HepG2 (cell line): ENCODE measurements around the gene FANCG. TPM values are rescaled to one million over a fixed set of nuclear protein-coding genes. Genes with fewer than 3 reads are reported as not detected.
A peak's percentile ranks its signal among the peaks of the same experiment; 100 is the strongest.

Experiments
- AGO1 ChIP-seq: fragments of 200-400 bp; formaldehyde crosslinking; IDR thresholded peaks from 2 replicates; pipeline ENCODE4 v1.6.1; 2017; ENCODE audit warnings: mild to moderate bottlenecking, low read depth, low read length, moderate library complexity; ENCODE audit not compliant: poor library complexity, severe bottlenecking
- AGO2 ChIP-seq: fragments of 200-400 bp; formaldehyde crosslinking; optimal IDR thresholded peaks from 2 replicates; pipeline ENCODE3; 2017; ENCODE audit warnings: mild to moderate bottlenecking, low read depth, low read length, moderate library complexity
- ARNT2 ChIP-seq: sonication (generic); formaldehyde crosslinking; IDR thresholded peaks from 2 replicates; pipeline ENCODE4 v1.8.0; 2022; ENCODE audit warnings: mild to moderate bottlenecking, low read depth, missing genetic modification reagents, moderate library complexity
- GABPB1 ChIP-seq: IDR thresholded peaks from 2 replicates; pipeline ENCODE4 v1.6.1; 2016; ENCODE audit warnings: mild to moderate bottlenecking, missing genetic modification reagents, moderate library complexity, missing compliant biosample characterization
- HNRNPL ChIP-seq: fragments of 200-400 bp; formaldehyde crosslinking; IDR thresholded peaks from 2 replicates; pipeline ENCODE4 v1.6.1; 2017; ENCODE audit warnings: mild to moderate bottlenecking, low read depth, low read length
- HNRNPLL ChIP-seq: fragments of 200-400 bp; formaldehyde crosslinking; IDR thresholded peaks from 2 replicates; pipeline ENCODE4 v1.6.1; 2017; ENCODE audit warnings: mild to moderate bottlenecking, low read depth, low read length; ENCODE audit not compliant: poor library complexity, severe bottlenecking
- KLF9 ChIP-seq: IDR thresholded peaks from 2 replicates; pipeline ENCODE4 v1.6.1; 2016; ENCODE audit warnings: low read depth
- NRL ChIP-seq: sonication (generic); formaldehyde crosslinking; IDR thresholded peaks from 2 replicates; pipeline ENCODE4 v1.5.0; 2020; ENCODE audit warnings: missing genetic modification reagents, mild to moderate bottlenecking, moderate library complexity, borderline replicate concordance
- POLR2G ChIP-seq: fragments of 200-400 bp; formaldehyde crosslinking; IDR thresholded peaks from 2 replicates; pipeline ENCODE4 v1.6.1; 2018; ENCODE audit warnings: mild to moderate bottlenecking, low read depth, low read length, moderate library complexity
- SIN3A ChIP-seq: IDR thresholded peaks from 2 replicates; pipeline ENCODE4 v1.6.1; 2011; ENCODE audit warnings: low read depth, mild to moderate bottlenecking, control low read depth, low read length, borderline replicate concordance
- SIX4 ChIP-seq: sonication (generic); formaldehyde crosslinking; IDR thresholded peaks from 2 replicates; pipeline ENCODE4 v1.4.0; 2020; ENCODE audit warnings: missing genetic modification reagents
- SMAD1 ChIP-seq: sonication (generic); formaldehyde crosslinking; IDR thresholded peaks from 2 replicates; pipeline ENCODE4 v1.4.0; 2020; ENCODE audit warnings: missing genetic modification reagents, low read depth, mild to moderate bottlenecking, borderline replicate concordance
- SMARCE1 ChIP-seq: fragments of 450-650 bp; IDR thresholded peaks from 2 replicates; pipeline ENCODE4 v1.6.1; 2017; ENCODE audit warnings: borderline replicate concordance
- TOPORS ChIP-seq: sonication (generic); formaldehyde crosslinking; IDR thresholded peaks from 2 replicates; pipeline ENCODE4 v1.8.0; 2023; ENCODE audit warnings: mild to moderate bottlenecking, missing genetic modification reagents
- ZBTB8A ChIP-seq: sonication (generic); formaldehyde crosslinking; IDR thresholded peaks from 2 replicates; pipeline ENCODE4 v1.4.0; 2020; ENCODE audit warnings: mild to moderate bottlenecking, low read depth, missing genetic modification reagents, borderline replicate concordance
- ZFP37 ChIP-seq: sonication (generic); formaldehyde crosslinking; IDR thresholded peaks from 2 replicates; pipeline ENCODE4 v1.4.0; 2020; ENCODE audit warnings: missing genetic modification reagents, borderline replicate concordance
- ZFX ChIP-seq: sonication (generic); formaldehyde crosslinking; IDR thresholded peaks from 2 replicates; pipeline ENCODE4 v1.4.0; 2020; ENCODE audit warnings: mild to moderate bottlenecking, low read depth, missing genetic modification reagents, moderate library complexity
- ZKSCAN8 ChIP-seq: IDR thresholded peaks from 2 replicates; pipeline ENCODE4 v1.6.1; 2016; ENCODE audit warnings: borderline replicate concordance, missing genetic modification reagents, missing compliant biosample characterization
- ZNF264 ChIP-seq: sonication (generic); formaldehyde crosslinking; IDR thresholded peaks from 2 replicates; pipeline ENCODE4 v1.4.0; 2020; ENCODE audit warnings: missing genetic modification reagents
- ZNF317 ChIP-seq: sonication (generic); formaldehyde crosslinking; IDR thresholded peaks from 2 replicates; pipeline ENCODE4 v1.5.0; 2020; ENCODE audit warnings: mild to moderate bottlenecking, missing genetic modification reagents
- ZNF747 ChIP-seq: sonication (generic); formaldehyde crosslinking; IDR thresholded peaks from 2 replicates; pipeline ENCODE4 v1.8.1; 2023; ENCODE audit warnings: missing genetic modification reagents, mild to moderate bottlenecking, borderline replicate concordance
- ZNF768 ChIP-seq: sonication (generic); formaldehyde crosslinking; IDR thresholded peaks from 2 replicates; pipeline ENCODE4 v1.4.0; 2020; ENCODE audit warnings: missing genetic modification reagents
- ZNF773 ChIP-seq: sonication (generic); formaldehyde crosslinking; IDR thresholded peaks from 2 replicates; pipeline ENCODE4 v1.4.0; 2020; ENCODE audit warnings: missing genetic modification reagents, borderline replicate concordance
- polyA plus RNA-seq, 8 experiments: library from polyadenylated mRNA; depleted of rRNA in 3 of 8; stranded (reverse) in 7 of 8; unstranded in 1 of 8; fragments of >200 nt; fragmentation: Illumina TruSeq in 4 of 8; extraction: Trizol in 4 of 8; gene quantifications; 2 replicates each; pipeline versions ENCODE4 v1.2.1 to v1.2.3, GENCODE V29; 2011 to 2016; ENCODE audit warnings: low read depth in 4 of 8, missing spikeins in 1 of 8, mixed read lengths in 1 of 8; ENCODE audit not compliant: insufficient read depth in 1 of 8
- total RNA-seq, 5 experiments: library from RNA; depleted of rRNA; stranded (reverse); fragments of >200 nt; fragmentation: Illumina TruSeq; extraction: Trizol; gene quantifications; 2 replicates each; pipeline ENCODE4 v1.2.3, GENCODE V29; 2016; ENCODE audit warnings: low read depth in 1 of 5
- TF ChIP-seq, protein P1 (sequence below): sonication (generic); formaldehyde crosslinking; IDR thresholded peaks from 2 replicates; pipeline ENCODE4 v1.5.1; 2020; ENCODE audit warnings: mild to moderate bottlenecking, missing genetic modification reagents, moderate library complexity
- TF ChIP-seq, protein P2 (sequence below): sonication (generic); formaldehyde crosslinking; IDR thresholded peaks from 2 replicates; pipeline ENCODE4 v1.4.0; 2020; ENCODE audit warnings: missing genetic modification reagents, borderline replicate concordance
- TF ChIP-seq, protein P3 (sequence below): sonication (generic); formaldehyde crosslinking; IDR thresholded peaks from 2 replicates; pipeline ENCODE4 v1.4.0; 2020; ENCODE audit warnings: missing genetic modification reagents

Gene FANCG
- total and polyA plus RNA-seq, 2 of the 13 experiments (the other 11 are each of a cell fraction or from before 2014, with no cell fraction given): 14.4 to 45.1 TPM

DNA sequence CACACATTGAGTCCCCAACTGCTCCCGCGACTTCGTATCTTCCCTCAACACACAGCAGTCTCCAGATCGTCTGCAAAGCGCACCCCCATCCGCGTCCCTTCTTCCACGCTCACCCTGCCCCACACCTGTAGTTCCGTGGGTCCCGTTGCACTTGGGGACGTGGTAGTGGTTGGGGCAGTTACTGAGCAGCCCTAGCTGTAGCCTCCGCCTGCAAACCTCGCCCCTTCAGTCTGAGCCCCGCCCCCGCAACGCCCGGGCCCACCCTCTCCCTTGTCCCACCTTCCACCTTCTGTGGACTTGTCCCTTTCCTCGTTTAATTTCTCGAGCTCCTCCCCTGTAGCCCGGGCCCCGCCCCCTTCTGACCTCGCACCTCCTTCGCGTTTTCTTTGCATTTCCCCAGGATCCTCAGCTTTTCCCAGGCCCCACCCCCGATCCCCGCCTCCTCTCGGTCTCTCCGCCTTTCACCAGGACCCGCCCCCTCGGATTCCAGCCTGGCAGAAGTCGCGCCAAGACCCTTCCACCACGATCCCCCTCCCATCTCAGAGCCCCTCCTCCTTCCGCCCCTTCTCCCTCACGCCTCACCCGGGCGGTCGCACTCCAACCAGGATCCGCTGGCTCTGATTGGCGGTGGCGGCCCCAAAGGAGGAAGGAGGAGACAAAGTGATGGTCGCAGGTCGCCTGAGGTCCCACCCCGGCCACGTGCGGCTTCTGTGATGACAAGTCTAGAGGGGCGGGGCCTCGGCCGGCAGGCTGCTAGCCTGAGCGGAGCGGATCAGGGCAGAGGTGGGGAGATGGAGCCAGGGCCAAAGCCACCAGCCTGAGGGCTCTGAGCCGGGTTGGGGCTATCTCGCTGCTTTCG lies 36.2 kb upstream of the FANCG start, which contains the start of gene ATOSB (continued):
- TF ChIP-seq ZNF747 (CRISPR knock-in tag): 0 out of 2 replicates have a peak, but pooled peaks have one; percentile 32
- TF ChIP-seq, protein P1, sequence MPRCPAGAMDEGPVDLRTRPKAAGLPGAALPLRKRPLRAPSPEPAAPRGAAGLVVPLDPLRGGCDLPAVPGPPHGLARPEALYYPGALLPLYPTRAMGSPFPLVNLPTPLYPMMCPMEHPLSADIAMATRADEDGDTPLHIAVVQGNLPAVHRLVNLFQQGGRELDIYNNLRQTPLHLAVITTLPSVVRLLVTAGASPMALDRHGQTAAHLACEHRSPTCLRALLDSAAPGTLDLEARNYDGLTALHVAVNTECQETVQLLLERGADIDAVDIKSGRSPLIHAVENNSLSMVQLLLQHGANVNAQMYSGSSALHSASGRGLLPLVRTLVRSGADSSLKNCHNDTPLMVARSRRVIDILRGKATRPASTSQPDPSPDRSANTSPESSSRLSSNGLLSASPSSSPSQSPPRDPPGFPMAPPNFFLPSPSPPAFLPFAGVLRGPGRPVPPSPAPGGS (CRISPR knock-in tag): 0 out of 2 replicates have a peak, but pooled peaks have one; percentile 5
- peak; percentile 70 for TF ChIP-seq HNRNPLL
- TF ChIP-seq GABPB1 (CRISPR knock-in tag): peak; percentile 65; the same call in 1 of the 2 replicates
- TF ChIP-seq SIX4 (CRISPR knock-in tag): no peak
- no peak for TF ChIP-seq AGO2
- no peak for TF ChIP-seq POLR2G
- no peak for TF ChIP-seq ZNF264 (CRISPR knock-in tag)
- TF ChIP-seq ZNF768 (CRISPR knock-in tag): no peak
- TF ChIP-seq ZFX (CRISPR knock-in tag): 0 out of 2 replicates have a peak, but pooled peaks have one; percentile 14
- TF ChIP-seq, protein P2, sequence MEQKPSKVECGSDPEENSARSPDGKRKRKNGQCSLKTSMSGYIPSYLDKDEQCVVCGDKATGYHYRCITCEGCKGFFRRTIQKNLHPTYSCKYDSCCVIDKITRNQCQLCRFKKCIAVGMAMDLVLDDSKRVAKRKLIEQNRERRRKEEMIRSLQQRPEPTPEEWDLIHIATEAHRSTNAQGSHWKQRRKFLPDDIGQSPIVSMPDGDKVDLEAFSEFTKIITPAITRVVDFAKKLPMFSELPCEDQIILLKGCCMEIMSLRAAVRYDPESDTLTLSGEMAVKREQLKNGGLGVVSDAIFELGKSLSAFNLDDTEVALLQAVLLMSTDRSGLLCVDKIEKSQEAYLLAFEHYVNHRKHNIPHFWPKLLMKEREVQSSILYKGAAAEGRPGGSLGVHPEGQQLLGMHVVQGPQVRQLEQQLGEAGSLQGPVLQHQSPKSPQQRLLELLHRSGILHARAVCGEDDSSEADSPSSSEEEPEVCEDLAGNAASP (CRISPR knock-in tag): peak; percentile 74; the same call in 1 of the 2 replicates
- 0 out of 2 replicates have a peak, but pooled peaks have one; percentile 5 for TF ChIP-seq ZNF317 (CRISPR knock-in tag)
- peak; percentile 71; the same call in 1 of the 2 replicates for TF ChIP-seq ARNT2 (CRISPR knock-in tag)
- TF ChIP-seq AGO1: peak; percentile 53
- no peak for TF ChIP-seq HNRNPL
- peak; percentile 9; the same call in 1 of the 2 replicates for TF ChIP-seq NRL
- TF ChIP-seq TOPORS (CRISPR knock-in tag): no peak
- TF ChIP-seq SMAD1 (CRISPR knock-in tag): no peak
- TF ChIP-seq SMARCE1: no peak
- TF ChIP-seq ZNF773 (CRISPR knock-in tag): no peak
- TF ChIP-seq, protein P3, sequence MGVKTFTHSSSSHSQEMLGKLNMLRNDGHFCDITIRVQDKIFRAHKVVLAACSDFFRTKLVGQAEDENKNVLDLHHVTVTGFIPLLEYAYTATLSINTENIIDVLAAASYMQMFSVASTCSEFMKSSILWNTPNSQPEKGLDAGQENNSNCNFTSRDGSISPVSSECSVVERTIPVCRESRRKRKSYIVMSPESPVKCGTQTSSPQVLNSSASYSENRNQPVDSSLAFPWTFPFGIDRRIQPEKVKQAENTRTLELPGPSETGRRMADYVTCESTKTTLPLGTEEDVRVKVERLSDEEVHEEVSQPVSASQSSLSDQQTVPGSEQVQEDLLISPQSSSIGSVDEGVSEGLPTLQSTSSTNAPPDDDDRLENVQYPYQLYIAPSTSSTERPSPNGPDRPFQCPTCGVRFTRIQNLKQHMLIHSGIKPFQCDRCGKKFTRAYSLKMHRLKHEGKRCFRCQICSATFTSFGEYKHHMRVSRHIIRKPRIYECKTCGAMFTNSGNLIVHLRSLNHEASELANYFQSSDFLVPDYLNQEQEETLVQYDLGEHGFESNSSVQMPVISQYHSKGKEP (CRISPR knock-in tag): no peak
- peak; percentile 32; the same call in 1 of the 2 replicates for TF ChIP-seq SIN3A
- TF ChIP-seq ZBTB8A: no peak
- no peak for TF ChIP-seq KLF9 (CRISPR knock-in tag)
- no peak for TF ChIP-seq ZFP37 (CRISPR knock-in tag)
- no peak for TF ChIP-seq ZKSCAN8
